B cell (primary cell): Measurements from ENCODE around the gene EME1. TPM values are rescaled to one million over a fixed set of nuclear protein-coding genes. Genes with fewer than 3 reads are reported as not detected.

Experiments
- ATAC-seq: fragments of 200-7000 bp; cut with Tn5 transposase; one replicate; pipeline ENCODE4 v1.10.0; 2021; ENCODE audit warnings: low read depth, mild to moderate bottlenecking, moderate number of reproducible peaks, moderate library complexity
- CTCF ChIA-PET: fragments of 350-600 bp; sonication (Branson Sonifier 250); formaldehyde crosslinking; loops from one replicate; lab custom pipeline; 2021; ENCODE audit warnings: antibody characterized with exemption, inconsistent platforms; lab: Charles Lee
- POLR2A ChIA-PET: fragments of 350-600 bp; sonication (Branson Sonifier 250); formaldehyde crosslinking; loops from one replicate; lab custom pipeline; 2021; ENCODE audit warnings: antibody characterized with exemption; lab: Charles Lee
- DNase-seq: peaks from one replicate; pipeline ENCODE4 v3.0.0; 2013
- H2AFZ ChIP-seq: 2 replicates; pipeline ENCODE4 v1.6.1; 2012; ENCODE audit warnings: mild to moderate bottlenecking, low read depth, low read length; ENCODE audit not compliant: insufficient read depth, poor library complexity, severe bottlenecking
- H3K27ac ChIP-seq, 2 donors: 1 replicate in 1 of 2; 2 replicates in 1 of 2; pipeline ENCODE4 v1.5.1; 2012 to 2013; ENCODE audit warnings: low read length in 2 of 2, mild to moderate bottlenecking in 2 of 2, moderate library complexity in 1 of 2
- H3K27me3 ChIP-seq, 4 experiments: fragments of 200-600 bp in 1 of 4; sonication (generic) in 1 of 4; replicated peaks in 1 of 4; 1 replicate in 2 of 4; 2 replicates in 2 of 4; pipeline versions ENCODE4 v1.6.1 to v1.7.0; 2013 to 2016; ENCODE audit warnings: low read length in 3 of 4, mild to moderate bottlenecking in 2 of 4, mixed read lengths in 1 of 4, moderate library complexity in 1 of 4; ENCODE audit not compliant: insufficient read depth in 4 of 4, control insufficient read depth in 3 of 4; ENCODE audit errors: control extremely low read depth in 1 of 4
- H3K36me3 ChIP-seq, 2 experiments: replicated peaks in 1 of 2; 1 replicate in 1 of 2; 2 replicates in 1 of 2; pipeline versions ENCODE4 v1.6.1 to v1.7.1; 2013; ENCODE audit warnings: low read length in 1 of 2; ENCODE audit not compliant: insufficient read depth in 2 of 2, control insufficient read depth in 1 of 2; ENCODE audit errors: control extremely low read depth in 1 of 2, extremely low read depth in 1 of 2
- H3K4me1 ChIP-seq, 2 donors: fragments of 200-600 bp in 1 of 2; sonication (generic) in 1 of 2; 1 replicate in 1 of 2; 2 replicates in 1 of 2; pipeline versions ENCODE4 v1.5.1 to v1.6.1; 2013 to 2017; ENCODE audit warnings: low read length in 2 of 2; ENCODE audit not compliant: control insufficient read depth in 2 of 2, insufficient read depth in 2 of 2
- H3K4me2 ChIP-seq: replicated peaks from 2 replicates; pipeline ENCODE3; 2012; ENCODE audit warnings: mild to moderate bottlenecking, low read depth, low read length; ENCODE audit not compliant: poor library complexity, severe bottlenecking
- H3K4me3 ChIP-seq, 5 experiments: fragments of 200-600 bp in 1 of 5; sonication (generic) in 1 of 5; 1 replicate in 3 of 5; 2 replicates in 2 of 5; pipeline versions ENCODE4 v1.5.1 to v1.7.0; 2011 to 2016; ENCODE audit warnings: low read length in 4 of 5, mild to moderate bottlenecking in 4 of 5, low read depth in 2 of 5, control low read depth in 1 of 5, moderate library complexity in 1 of 5; ENCODE audit not compliant: insufficient read depth in 1 of 5; ENCODE audit errors: control extremely low read depth in 1 of 5, extremely low read depth in 1 of 5
- H3K79me2 ChIP-seq: fragments of 200-600 bp; sonication (generic); one replicate; pipeline ENCODE4 v1.6.0; 2016; ENCODE audit warnings: low read length; ENCODE audit not compliant: control insufficient read depth, insufficient read depth
- H3K9ac ChIP-seq: fragments of 200-600 bp; sonication (generic); 2 replicates; pipeline ENCODE4 v1.6.1; 2017; ENCODE audit warnings: mild to moderate bottlenecking, low read length, moderate library complexity
- H3K9me3 ChIP-seq, 3 donors: one replicate each; pipeline versions ENCODE4 v1.6.1 to v1.7.1; 2013; ENCODE audit warnings: low read length in 2 of 3; ENCODE audit not compliant: control insufficient read depth in 2 of 3, insufficient read depth in 1 of 3; ENCODE audit errors: control extremely low read depth in 1 of 3
- H4K20me1 ChIP-seq: 2 replicates; pipeline ENCODE4 v1.6.0; 2012; ENCODE audit warnings: mild to moderate bottlenecking, low read length; ENCODE audit not compliant: insufficient read depth, control insufficient read depth, poor library complexity, severe bottlenecking
- H3K27ac Mint-ChIP-seq: one replicate; pipeline ENCODE4 v1.8.0; 2021; ENCODE audit warnings: mixed read lengths
- H3K27me3 Mint-ChIP-seq: one replicate; pipeline ENCODE4 v1.8.0; 2021; ENCODE audit warnings: mixed read lengths
- H3K4me1 Mint-ChIP-seq: one replicate; pipeline ENCODE4 v1.8.0; 2021; ENCODE audit warnings: mixed read lengths
- H3K4me3 Mint-ChIP-seq: one replicate; pipeline ENCODE4 v1.8.0; 2021; ENCODE audit warnings: mixed read lengths
- H3K9me3 Mint-ChIP-seq: one replicate; pipeline ENCODE4 v1.8.0; 2022; ENCODE audit warnings: mixed read lengths; ENCODE audit not compliant: insufficient read depth
- CTCF ChIP-seq: fragments of 200-600 bp; IDR thresholded peaks from one replicate; pipeline ENCODE4 v1.8.0; 2022; ENCODE audit warnings: antibody characterized with exemption, mild to moderate bottlenecking
- EZH2 ChIP-seq: IDR thresholded peaks from 2 replicates; pipeline ENCODE4 v1.6.1; 2012; ENCODE audit warnings: borderline replicate concordance, low read depth, mild to moderate bottlenecking, moderate library complexity, low read length; ENCODE audit not compliant: insufficient read depth, poor library complexity, severe bottlenecking
- WGBS: methylation state at CpG from one replicate; pipeline ENCODE4 v1.1.5; 2013; ENCODE audit warnings: missing lambda C conversion rate; ENCODE audit not compliant: insufficient coverage; 5-methylcytosine and 5-hydroxymethylcytosine counted together
- intact Hi-C: fragments of 100-400 bp; cut with micrococcal nuclease; formaldehyde crosslinking; loops from one replicate; pipeline ENCODE4 v1.10.0; 2022
- polyA plus RNA-seq: library from polyadenylated mRNA; depleted of rRNA; stranded (reverse); fragments of >200 nt; gene quantifications from 2 replicates; pipeline ENCODE4 v1.2.3, GENCODE V29; 2012
- total RNA-seq, 2 donors: library from RNA; stranded (reverse); fragments of 120-200 nt in 1 of 2; gene quantifications; 1 replicate in 1 of 2; 2 replicates in 1 of 2; pipeline versions ENCODE4 v1.2.3 to v1.2.4, GENCODE V29; 2013 to 2022

Gene EME1
- total and polyA plus RNA-seq, 2 donors (not counting 1 experiment from before 2014, with no cell fraction given): 1.6 to 2.3 TPM

- WGBS: 83% methylated on average over 3 of the region's 7 CpGs
- Mint-ChIP-seq H3K9me3 (no peaks in the 10 kb centered on the region), H3K4me3 (no peak overlapping the region), H3K27ac (no peak overlapping the region), H3K4me1 (peaks cover 8% of the 10 kb centered on the region), H3K27me3 (no peaks in the 10 kb centered on the region)
- no peaks in the 10 kb centered on the region for H3K9me3 ChIP-seq
- H3K27ac ChIP-seq: no peak overlapping the region
- peaks cover 0 to 48% of the 10 kb centered on the region in 2 experiments for H3K36me3 ChIP-seq
- intact Hi-C loops: loop anchor here (1.0 to 2.0 kb wide), 4 partner anchors 10 to 139 kb away; partner anchors contain the start of gene XYLT2
- ATAC-seq (no peak), DNase-seq (no peak)
- no peak overlapping the region for H2AFZ ChIP-seq
- no peaks in the 10 kb centered on the region for H3K27me3 ChIP-seq
- H3K9ac ChIP-seq: no peak overlapping the region
- no peak overlapping the region for H3K4me2 ChIP-seq
- peaks cover 4% of the 10 kb centered on the region for H3K79me2 ChIP-seq
- peaks cover 5 to 8% of the 10 kb centered on the region in 2 donors for H3K4me1 ChIP-seq
- ChIA-PET POLR2A (interaction anchor here (1.1 to 1.3 kb wide), 2 partner anchors 35 to 117 kb away, joined by 4 to 8 read pairs; partner anchors contain the start of gene LRRC59), CTCF (interaction anchor here (0.7 to 5.0 kb wide), 27 partner anchors 10 to 268 kb away, joined by 3 to 43 read pairs (median 4); partner anchors contain the start of genes EME1, LRRC59, MRPL27 and RSAD1)
- H3K4me3 ChIP-seq: no peak overlapping the region
- H4K20me1 ChIP-seq: peaks cover 34% of the 10 kb centered on the region
- TF ChIP-seq EZH2 (no peak), CTCF (no peak)
These were observed 10.4 kb upstream of the EME1 start for GRCh38 chr17:50362661-50363060.
